ENCODE results near the gene MXD1.

- no peak for TF ChIP-seq CTCF (IDR thresholded peaks at IDR 0.05)
- TF ChIP-seq, protein P1, sequence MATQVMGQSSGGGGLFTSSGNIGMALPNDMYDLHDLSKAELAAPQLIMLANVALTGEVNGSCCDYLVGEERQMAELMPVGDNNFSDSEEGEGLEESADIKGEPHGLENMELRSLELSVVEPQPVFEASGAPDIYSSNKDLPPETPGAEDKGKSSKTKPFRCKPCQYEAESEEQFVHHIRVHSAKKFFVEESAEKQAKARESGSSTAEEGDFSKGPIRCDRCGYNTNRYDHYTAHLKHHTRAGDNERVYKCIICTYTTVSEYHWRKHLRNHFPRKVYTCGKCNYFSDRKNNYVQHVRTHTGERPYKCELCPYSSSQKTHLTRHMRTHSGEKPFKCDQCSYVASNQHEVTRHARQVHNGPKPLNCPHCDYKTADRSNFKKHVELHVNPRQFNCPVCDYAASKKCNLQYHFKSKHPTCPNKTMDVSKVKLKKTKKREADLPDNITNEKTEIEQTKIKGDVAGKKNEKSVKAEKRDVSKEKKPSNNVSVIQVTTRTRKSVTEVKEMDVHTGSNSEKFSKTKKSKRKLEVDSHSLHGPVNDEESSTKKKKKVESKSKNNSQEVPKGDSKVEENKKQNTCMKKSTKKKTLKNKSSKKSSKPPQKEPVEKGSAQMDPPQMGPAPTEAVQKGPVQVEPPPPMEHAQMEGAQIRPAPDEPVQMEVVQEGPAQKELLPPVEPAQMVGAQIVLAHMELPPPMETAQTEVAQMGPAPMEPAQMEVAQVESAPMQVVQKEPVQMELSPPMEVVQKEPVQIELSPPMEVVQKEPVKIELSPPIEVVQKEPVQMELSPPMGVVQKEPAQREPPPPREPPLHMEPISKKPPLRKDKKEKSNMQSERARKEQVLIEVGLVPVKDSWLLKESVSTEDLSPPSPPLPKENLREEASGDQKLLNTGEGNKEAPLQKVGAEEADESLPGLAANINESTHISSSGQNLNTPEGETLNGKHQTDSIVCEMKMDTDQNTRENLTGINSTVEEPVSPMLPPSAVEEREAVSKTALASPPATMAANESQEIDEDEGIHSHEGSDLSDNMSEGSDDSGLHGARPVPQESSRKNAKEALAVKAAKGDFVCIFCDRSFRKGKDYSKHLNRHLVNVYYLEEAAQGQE (IDR thresholded peaks at IDR 0.05; ENCODE audit: insufficient read depth in 1 of 2, low read depth in 2 of 2, low read length in 1 of 2), result no peak
Observed at GRCh38 chr2:69986691-69987090, 71.8 kb downstream of the MXD1 start.
